Vagina (tissue), 2 donors: ENCODE measurements around the gene CREM.

Source experiments
- CTCF ChIP-seq, 3 experiments: fragments of 450-650 bp in 2 of 3; fragments of 200-600 bp in 1 of 3; sonication (generic) in 1 of 3; IDR thresholded peaks; one replicate each; pipeline ENCODE4 v1.5.1; 2017 to 2019; ENCODE audit warnings: antibody characterized with exemption in 3 of 3, mild to moderate bottlenecking in 2 of 3, moderate library complexity in 2 of 3
- POLR2AphosphoS5 ChIP-seq, 2 donors: sonication (generic); formaldehyde crosslinking; IDR thresholded peaks; one replicate each; pipeline ENCODE4 v1.9.0; 2017; ENCODE audit warnings: antibody characterized with exemption in 2 of 2, mild to moderate bottlenecking in 2 of 2, low read depth in 1 of 2; ENCODE audit not compliant: insufficient read depth in 1 of 2

- TF ChIP-seq CTCF (IDR thresholded peaks at IDR 0.05), result no peak
- TF ChIP-seq POLR2AphosphoS5 (IDR thresholded peaks at IDR 0.05; ENCODE audit: insufficient read depth in 1 of 2, low read depth in 1 of 2), result no peak
Observed at GRCh38 chr10:35237766-35238512, 111.3 kb downstream of the CREM start.
